Measurements from ENCODE around the gene PLEKHA6. TPM values are rescaled to one million over a fixed set of nuclear protein-coding genes. Genes with fewer than 3 reads are reported as not detected.

The PLEKHA6 gene
- total RNA-seq, 1 donor from 2014 or later: 4.9 TPM

GRCh38 chr1:204319027-204319426 lies 40.7 kb downstream of the PLEKHA6 start:
- TF ChIP-seq, protein P1, sequence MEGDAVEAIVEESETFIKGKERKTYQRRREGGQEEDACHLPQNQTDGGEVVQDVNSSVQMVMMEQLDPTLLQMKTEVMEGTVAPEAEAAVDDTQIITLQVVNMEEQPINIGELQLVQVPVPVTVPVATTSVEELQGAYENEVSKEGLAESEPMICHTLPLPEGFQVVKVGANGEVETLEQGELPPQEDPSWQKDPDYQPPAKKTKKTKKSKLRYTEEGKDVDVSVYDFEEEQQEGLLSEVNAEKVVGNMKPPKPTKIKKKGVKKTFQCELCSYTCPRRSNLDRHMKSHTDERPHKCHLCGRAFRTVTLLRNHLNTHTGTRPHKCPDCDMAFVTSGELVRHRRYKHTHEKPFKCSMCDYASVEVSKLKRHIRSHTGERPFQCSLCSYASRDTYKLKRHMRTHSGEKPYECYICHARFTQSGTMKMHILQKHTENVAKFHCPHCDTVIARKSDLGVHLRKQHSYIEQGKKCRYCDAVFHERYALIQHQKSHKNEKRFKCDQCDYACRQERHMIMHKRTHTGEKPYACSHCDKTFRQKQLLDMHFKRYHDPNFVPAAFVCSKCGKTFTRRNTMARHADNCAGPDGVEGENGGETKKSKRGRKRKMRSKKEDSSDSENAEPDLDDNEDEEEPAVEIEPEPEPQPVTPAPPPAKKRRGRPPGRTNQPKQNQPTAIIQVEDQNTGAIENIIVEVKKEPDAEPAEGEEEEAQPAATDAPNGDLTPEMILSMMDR (IDR thresholded peaks at IDR 0.05): no peak
- Histone ChIP-seq H3K9me3 (no peaks in the 10 kb centered on the region), H3K4me3 (no peak overlapping the region), H3K4me1 (no peaks in the 10 kb centered on the region), H3K27me3 (no peaks in the 10 kb centered on the region), H3K36me3 (no peaks in the 10 kb centered on the region), H3K27ac (no peak overlapping the region)
- intact Hi-C loops (cut with DNase I): no loop called here
- DNase-seq (ENCODE audit: low spot score in 2 of 2): no peak

DNA sequence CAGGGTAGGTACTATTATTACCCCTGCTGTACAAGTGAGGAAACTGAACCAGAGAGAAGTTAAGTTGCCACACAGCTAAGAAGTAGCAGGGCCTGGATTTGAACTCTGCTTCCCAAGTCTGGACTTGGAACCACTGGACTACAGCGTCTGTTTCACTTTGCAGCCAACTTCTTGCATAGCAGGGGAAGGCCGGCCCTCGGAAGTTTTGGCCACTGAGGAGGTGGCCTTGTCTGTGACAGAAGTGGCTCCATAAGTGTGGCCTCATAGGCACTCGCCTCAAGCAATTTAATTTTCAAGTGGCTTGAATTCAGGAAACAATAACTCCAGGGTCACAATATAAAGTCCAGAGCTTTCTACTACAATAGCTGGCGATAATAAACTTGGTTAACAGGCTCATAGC lies 41.4 kb downstream of the PLEKHA6 start:
- Histone ChIP-seq H3K36me3 (no peaks in the 10 kb centered on the region), H3K4me1 (no peaks in the 10 kb centered on the region), H3K27me3 (no peaks in the 10 kb centered on the region), H3K27ac (no peak overlapping the region), H3K9me3 (no peaks in the 10 kb centered on the region), H3K4me3 (no peak overlapping the region)
- TF ChIP-seq, protein P1 (IDR thresholded peaks at IDR 0.05): no peak
- DNase-seq (ENCODE audit: low spot score in 2 of 2): no peak
- intact Hi-C loops (cut with DNase I): no loop called here

- Histone ChIP-seq H3K4me1 (no peaks in the 10 kb centered on the region), H3K4me3 (no peak overlapping the region), H3K36me3 (no peaks in the 10 kb centered on the region), H3K9me3 (no peaks in the 10 kb centered on the region), H3K27ac (no peak overlapping the region), H3K27me3 (no peaks in the 10 kb centered on the region)
- TF ChIP-seq, protein P1 (IDR thresholded peaks at IDR 0.05): no peak
- intact Hi-C loops (cut with DNase I): no loop called here
- no peak for DNase-seq (ENCODE audit: low spot score in 2 of 2)
These were observed 42.6 kb downstream of the PLEKHA6 start for GRCh38 chr1:204317170-204317569.

DNA sequence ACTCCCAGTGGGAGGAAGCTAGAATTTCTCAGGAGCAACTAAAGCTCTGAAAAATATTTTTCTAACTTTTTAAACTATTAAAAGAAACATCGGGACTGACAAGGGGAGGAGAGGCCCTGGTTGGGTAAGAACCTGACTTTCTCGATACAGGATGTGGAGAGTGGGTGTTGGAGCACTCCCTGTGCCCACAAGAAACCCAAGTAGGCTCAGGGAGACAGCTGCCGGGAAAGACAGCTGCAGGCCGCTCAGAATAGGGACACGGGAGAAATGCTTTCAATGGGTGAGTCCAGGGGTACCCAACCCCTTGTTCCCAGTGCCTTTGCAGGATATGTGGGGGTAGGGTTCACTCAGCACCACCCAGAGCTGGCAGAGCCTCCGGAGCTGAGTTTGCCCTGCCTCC lies 43.6 kb downstream of the PLEKHA6 start:
- no peak for DNase-seq (ENCODE audit: low spot score in 2 of 2)
- no peak overlapping the region for H3K4me3 ChIP-seq
- no peaks in the 10 kb centered on the region for H3K36me3 ChIP-seq
- intact Hi-C loops (cut with DNase I): no loop called here
- H3K9me3 ChIP-seq: no peaks in the 10 kb centered on the region
- H3K27ac ChIP-seq: no peak overlapping the region
- H3K4me1 ChIP-seq: no peaks in the 10 kb centered on the region
- TF ChIP-seq, protein P1 (IDR thresholded peaks at IDR 0.05): no peak
- H3K27me3 ChIP-seq: no peaks in the 10 kb centered on the region

DNA sequence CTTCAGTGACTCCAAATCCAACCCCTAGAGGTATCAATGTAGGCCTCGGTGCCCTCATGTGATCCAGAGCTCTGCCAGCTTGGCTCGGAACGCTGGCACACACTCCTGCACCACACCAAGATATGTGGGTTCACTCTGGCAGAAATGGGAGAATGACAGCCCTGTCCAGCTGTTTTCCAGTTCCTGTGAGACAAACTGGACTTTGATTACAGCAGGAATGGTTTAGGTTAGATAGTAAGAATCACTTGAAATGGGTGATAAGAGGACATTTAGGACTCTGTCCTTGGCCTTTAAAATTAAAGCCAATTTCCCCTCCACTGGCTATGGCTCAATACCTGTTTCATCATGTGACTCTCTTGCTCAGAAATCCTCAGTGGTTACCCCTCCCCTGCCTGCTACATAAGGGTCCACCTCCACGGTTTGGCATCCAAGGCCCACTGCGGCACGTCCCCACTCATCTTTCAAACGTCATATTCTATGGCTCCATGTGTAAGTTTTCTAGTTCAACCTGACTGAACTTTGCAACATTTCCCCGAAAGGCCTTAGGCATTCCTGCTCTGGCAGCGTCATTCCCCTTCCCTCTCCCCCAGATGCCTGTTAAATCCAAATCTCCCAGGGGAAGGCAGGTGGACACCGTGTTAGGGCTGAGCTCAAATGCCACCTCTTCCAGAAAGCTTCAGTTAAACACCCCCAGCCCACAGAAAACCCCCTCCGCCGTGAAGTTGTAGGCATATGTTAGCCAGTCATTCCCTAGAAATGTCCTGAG lies 44.7 kb downstream of the PLEKHA6 start:
- intact Hi-C loops (cut with DNase I): no loop called here
- Histone ChIP-seq H3K27me3 (no peaks in the 10 kb centered on the region), H3K4me1 (no peaks in the 10 kb centered on the region), H3K27ac (no peak overlapping the region), H3K36me3 (no peaks in the 10 kb centered on the region), H3K4me3 (no peak overlapping the region), H3K9me3 (no peaks in the 10 kb centered on the region)
- TF ChIP-seq, protein P1 (IDR thresholded peaks at IDR 0.05): no peak
- no peak for DNase-seq (ENCODE audit: low spot score in 2 of 2)

Data from ascending aorta (tissue), 2 donors.